NCI-H446 (cell line): ENCODE data around the gene ACKR2.
"Not testable (repeated sequence)": the region's sequence is repeated elsewhere in the genome, so short reads cannot be mapped to it uniquely, and the experiment has no call there.

Source experiments
- DNase-seq, 2 experiments: peaks; one replicate each; lab custom pipeline; 2025; lab: John Stamatoyannopoulos, UW

Gene ACKR2

DNA sequence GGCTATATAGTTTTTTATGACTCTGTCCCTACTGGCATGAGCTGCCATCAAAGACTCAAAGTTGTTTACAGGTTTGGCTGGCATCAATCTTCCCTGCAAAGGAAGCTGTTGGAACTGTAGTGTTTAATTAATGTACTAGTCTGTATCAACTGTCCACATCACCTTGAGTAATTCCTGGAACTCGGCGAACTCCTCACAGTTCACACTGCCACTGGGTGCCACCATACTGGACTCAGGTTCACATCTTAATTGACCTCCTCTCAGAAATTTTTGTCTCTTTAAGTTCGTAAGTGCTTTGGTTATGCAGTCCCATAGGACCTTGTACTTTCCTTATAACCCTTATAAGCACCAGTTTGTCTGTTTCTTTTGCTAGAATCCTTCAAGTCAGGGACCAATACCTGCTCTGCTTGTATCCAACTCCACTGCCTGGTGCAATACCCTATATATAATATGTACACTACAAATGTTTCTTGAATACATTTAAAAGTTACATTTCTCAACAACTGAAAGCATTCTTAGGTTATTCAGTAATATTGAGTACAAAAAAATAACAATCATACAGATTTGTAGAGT, 8.1 kb upstream of the ACKR2 start:
- no peak for DNase-seq

DNA sequence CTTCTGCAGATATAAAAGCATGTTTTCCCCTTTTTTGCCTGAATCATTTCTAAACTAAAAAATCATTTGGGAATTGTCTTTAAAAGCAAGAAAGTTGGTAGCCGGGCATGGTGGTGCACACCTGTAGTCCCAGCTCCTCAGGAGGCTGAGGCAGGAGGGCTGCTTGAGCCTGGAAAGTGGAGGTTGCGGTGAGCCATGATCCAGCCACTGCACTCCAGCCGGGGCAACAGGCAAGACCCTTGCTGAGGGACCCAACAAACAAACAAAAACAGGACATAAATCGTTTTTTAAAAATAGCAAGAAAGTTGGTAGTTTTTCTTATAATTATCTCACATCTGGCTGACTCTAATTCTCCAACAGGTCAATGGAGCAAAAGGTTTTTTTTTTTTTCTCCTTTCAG, 7.5 kb upstream of the ACKR2 start:
- no peak for DNase-seq

DNA sequence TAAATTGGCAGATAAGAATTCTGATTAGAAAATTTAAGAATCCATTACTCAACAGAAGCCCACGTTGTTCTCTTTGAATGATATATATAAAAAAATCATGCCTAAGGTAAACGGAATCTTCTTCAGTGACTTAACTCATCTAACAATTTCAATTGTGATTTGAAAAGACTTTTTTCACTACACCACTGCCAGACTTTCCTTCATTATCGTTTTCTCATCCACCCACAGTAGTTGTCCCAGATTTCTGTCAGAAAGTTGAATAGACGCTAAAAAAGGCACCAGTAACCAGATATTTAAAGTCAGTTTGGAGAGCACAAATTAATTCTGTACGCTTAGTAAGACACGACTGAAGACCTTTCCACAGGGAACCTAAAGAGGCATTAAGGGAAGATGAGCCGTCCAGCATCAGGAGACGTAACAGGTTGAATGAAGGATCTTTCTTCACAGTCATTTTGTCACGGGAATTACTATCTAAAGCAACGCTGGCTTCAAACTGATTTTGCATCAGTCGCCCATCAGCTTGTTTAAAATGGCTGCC, 6.3 kb upstream of the ACKR2 start:
- no peak for DNase-seq

DNA sequence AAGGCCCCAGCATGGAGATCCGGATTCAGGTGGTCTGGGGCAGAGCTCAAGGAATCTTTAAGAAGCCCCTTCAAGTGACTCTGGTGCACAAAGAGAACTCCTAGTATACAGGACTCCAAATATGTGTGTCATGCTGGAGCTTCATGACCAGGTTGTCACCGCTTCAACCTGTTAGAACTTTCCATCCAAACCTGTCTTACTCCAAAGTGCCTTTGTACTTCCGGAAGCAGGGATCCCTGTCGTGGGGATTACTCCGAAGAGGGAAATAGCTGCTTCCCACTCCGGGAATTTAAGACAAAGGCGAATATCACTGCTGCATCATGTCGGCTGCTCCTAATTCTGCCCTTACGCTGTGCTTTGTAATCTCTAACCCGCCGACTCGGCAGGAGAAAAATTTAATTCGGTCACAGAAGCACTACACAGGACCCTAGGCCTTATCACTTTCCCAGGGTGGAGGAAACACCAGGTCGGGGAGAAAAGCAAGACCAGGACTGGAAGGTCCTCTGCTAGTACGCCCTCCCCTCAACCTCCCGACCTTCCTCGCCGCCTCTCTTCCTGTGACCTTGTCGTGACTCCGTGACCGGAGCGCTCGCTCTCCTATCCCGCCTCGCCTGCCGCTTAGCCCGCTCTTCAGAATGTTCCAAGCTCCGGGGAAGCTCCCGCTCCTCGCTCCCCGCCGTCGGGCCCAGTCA, 5.7 kb upstream of the ACKR2 start:
- peak in 1 of 2 experiments; percentile 4 for DNase-seq

DNA sequence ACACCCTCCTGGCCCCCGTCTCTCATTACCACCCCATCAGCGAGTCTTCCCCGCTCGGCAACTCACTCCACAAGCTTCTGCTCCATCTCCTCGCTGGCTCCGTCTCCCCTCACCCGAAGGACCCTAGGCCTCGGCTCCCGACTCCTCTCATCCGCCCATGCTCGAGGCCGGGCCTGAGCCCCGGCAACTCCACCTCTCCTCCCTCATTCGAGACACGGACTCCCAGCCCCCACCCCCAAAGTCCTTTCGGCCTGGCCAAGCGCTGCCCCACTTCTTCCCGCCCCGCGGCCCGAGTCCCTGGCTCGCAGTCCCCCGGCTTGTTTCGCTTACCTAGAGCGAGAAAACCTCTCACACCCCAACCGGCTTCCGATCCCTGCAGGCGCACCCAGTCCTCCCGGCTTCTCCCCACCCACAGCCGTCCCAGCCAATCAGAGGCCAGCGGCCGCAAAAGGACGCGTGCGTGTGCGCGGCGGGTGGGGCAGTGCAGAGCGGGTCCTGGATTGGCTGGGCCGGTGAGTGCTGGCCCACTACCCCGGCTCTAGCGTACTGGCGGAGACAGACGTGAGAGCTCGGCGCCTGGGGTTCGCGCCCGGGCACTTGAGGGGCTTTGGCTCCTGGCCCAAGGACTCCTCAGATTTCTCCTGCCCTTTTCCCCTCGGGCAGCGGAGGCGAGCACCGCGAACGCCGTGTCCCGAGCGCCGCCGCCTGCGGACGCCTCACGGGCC, 5.0 kb upstream of the ACKR2 start, which contains the start of gene HIGD1A:
Gene HIGD1A (minus strand): TSS at position 385 of the 725 bp plus-strand sequence. CDS start 10,237 bp downstream, outside the sequence.
- DNase-seq, result peak; percentile 73 to 92

GRCh38 chr3:42804831-42805132, 4.5 kb upstream of the ACKR2 start:
- DNase-seq, result no peak

DNA sequence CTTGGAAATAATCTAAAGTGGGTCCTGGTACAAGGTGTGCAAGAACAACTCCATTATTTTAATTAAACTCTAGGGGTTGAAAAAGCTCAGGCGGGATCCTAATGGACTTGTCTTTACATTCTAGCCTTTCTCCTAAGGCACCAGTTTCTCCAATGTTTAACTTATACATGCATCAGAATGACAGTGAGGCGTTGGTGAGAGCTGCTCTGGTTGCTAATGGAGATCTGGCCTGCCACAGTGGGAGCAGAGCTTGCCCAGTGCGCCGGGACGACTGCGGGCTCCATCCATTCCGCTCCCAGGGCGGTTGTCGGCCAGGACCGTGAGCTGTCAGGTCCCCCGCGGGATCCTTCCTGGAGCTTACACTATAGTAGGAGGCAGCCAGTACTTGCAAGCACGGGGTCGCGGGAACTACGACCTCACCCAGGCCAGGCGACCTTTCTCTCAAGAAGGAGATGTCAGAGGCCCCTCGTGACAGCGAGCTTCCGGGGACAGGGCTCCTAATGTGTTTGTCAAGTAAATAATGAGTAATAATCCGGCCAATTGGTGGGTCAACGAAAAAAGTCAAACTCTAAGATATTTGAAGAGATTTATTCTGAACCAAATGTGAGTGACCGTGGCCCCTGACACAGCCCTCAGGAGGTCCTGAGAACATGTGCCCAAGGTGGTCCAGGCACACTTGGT, 4.0 kb upstream of the ACKR2 start:
- no peak for DNase-seq

DNA sequence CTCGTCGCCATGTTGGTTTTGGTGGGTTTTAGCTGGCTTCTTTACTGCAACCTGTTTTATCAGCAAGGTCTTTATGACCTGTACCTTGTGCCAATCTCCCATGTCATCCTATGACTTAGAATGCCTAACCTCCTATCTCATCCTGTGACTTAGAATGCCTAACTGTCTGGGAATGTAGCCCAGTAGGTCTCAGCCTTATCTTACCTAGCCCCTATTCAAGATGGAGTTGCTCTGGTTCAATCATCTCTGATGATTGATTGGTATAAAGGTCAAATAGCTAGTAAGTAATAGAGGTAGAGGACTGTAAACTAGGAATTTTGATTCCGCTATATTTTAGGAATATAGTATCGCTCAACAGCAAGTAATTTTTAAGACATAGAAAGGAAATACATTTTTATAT, 1.3 kb upstream of the ACKR2 start:
- no peak for DNase-seq

GRCh38 chr3:42810706-42811105, 1.5 kb downstream of the ACKR2 start:
- DNase-seq, result not testable (repeated sequence)

- not testable (repeated sequence) for DNase-seq
Observed at GRCh38 chr3:42811118-42811883, 2.1 kb downstream of the ACKR2 start.

DNA sequence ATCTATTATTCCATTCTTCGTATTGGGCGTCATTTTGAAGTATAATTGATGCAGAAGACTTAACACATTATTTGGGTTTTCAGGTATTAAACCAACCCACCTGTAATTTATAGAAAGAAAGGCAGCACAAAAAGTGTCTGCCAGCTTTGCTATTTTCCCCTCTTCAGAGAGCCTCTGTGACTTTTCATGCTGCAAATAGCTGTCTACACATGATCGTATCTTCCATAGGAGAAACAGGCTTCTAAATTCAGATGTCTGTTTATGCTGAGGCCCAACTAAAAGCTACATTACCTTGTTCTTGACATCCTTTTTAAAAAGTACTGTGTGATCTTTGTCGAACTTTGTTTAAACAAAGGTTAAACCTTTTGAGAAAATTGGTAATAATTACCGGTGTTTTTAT, 5.0 kb downstream of the ACKR2 start:
- no peak for DNase-seq

DNA sequence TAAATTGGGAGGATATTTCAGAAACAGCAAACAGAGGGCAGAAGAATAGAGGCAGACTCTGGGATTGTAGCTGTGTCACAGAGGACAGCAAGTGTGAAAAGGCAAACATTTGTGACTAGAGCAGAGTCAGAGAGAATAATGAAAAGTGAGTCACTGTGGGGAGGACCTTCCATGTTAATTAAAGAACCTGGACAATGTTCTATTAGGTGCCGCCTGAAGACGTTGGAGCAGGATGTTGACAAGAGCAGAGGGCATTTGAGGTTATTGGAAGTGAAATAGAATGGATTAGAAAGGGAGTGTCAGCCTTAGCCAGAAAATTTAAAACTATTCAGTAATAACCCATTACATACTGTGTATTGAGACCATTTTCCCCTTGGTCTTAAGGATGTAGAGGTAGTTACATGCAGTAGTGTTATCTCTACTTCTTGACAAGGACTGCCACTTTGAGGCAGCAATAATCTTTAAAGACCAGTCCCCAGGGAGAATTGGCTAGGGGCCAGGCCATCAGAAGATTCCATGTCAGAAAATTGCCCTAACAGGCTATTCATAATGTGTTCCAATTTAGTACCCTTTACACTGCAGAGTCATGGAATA, 5.8 kb downstream of the ACKR2 start:
- peak in 1 of 2 experiments; percentile 9 for DNase-seq

- DNase-seq, result no peak
Observed at GRCh38 chr3:42815826-42816225, 6.6 kb downstream of the ACKR2 start.

DNA sequence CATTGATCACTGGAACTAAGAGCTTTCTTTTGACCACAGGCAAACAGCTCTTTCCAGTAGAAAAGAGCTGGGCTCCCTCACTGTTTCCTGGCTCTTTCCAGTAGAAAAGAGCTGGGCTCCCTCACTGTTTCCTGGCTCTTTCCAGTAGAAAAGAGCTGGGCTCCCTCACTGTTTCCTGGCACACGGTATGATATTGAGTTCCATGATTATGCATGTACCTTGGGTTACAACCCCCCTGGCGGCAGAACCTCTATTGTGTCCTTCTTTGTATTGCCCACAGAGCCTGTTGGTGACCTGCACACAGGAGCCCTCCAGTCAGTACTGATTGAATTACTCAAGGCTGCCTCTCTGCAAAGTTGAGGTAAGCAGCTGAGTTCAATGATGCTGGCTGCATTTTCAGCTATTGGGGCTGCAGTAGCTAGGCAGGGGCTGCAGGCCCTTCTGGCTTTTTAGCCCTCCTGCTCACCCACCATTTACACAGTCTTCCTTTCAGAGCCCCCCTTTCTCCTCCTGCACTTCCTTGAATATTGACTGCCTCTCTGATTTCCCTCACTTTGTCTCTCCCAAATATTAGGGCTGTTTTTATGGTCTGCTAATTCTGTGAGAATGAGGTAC, 10.2 kb downstream of the ACKR2 start:
- peak in 1 of 2 experiments; percentile 50 for DNase-seq

DNA sequence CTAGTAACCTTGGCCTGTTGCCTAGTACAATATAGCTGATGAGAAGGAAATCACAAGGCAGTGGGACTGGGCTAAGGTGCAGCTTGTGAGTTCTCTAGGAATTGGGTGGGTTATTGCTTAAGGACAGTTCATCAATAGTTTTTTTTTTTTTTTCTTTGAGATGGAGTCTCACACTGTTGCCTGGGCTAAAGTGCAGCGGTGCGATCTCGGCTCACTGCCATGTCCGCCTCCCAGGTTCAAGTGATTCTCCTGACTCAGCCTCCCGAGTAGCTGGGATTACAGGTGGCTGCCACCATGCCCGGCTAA, 11.5 kb downstream of the ACKR2 start:
- DNase-seq, result no peak

DNA sequence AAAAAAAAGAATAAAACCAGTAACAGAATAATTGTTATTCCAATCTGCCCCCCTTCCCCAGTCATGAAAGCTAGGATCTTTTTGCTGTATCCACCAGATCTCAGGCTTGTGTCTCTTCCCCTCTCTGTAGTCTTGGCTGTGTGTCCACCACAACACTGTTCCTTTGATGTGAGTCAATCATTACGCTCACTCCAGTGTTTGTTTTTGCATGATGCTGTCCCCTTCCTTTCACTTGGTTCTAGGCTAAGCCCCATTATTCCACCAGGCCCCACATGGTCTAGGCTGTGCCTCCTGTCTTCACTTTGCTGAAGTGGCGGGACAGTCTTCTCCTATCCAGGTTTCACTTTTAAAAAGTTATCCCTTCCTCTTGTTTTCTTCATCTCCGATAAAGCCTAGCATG, 13.6 kb downstream of the ACKR2 start:
- no peak for DNase-seq

DNA sequence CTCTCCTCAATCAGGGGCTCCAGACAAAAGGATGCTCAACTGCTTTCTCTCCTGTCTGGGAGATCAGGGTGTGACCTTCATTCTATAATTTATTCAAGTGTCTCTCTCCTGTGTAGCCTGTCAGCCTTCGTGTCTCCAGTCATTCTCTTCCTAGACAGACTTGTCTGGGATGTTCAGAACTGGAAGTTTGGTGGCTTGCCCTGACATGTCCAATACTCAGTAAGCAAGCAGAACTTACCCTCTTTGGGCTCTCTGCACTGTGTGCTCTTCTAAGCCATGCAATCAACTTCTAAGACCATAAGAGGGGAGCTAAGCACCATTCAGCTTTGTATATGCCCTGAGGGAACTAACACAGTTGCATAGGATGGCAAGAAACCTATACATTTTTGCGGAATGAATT, 14.1 kb downstream of the ACKR2 start:
- DNase-seq, result no peak

- DNase-seq, result no peak
Observed at GRCh38 chr3:42826141-42826540, 16.9 kb downstream of the ACKR2 start.

- DNase-seq, result no peak
Observed at GRCh38 chr3:42827023-42827422, 17.8 kb downstream of the ACKR2 start.

- DNase-seq, result no peak
Observed at GRCh38 chr3:42827654-42828053, 18.4 kb downstream of the ACKR2 start.

GRCh38 chr3:42829083-42829627, 19.9 kb downstream of the ACKR2 start:
- no peak for DNase-seq
